Gastroesophageal sphincter (tissue), 4 donors: ENCODE measurements around the gene TMEM150C. TPM values are rescaled to one million over a fixed set of nuclear protein-coding genes. Genes with fewer than 3 reads are reported as not detected.

Source experiments
- ATAC-seq: fragments of 150-250 bp; one replicate; pipeline ENCODE4 v1.9.1; 2016; ENCODE audit warnings: mild to moderate bottlenecking, moderate library complexity
- H3K27ac ChIP-seq, 4 donors: fragments of 200-600 bp; sonication (generic) in 3 of 4; 1 replicate in 3 of 4; 2 replicates in 1 of 4; pipeline ENCODE4 v1.5.1; 2016 to 2019
- H3K27me3 ChIP-seq: fragments of 200-600 bp; sonication (generic); one replicate; pipeline ENCODE4 v1.5.1; 2019
- H3K36me3 ChIP-seq, 2 donors: fragments of 200-600 bp; sonication (generic); one replicate each; pipeline ENCODE4 v1.5.1; 2019; ENCODE audit warnings: control low read depth in 1 of 2
- H3K4me1 ChIP-seq, 3 donors: fragments of 200-600 bp; sonication (generic); 1 replicate in 2 of 3; 2 replicates in 1 of 3; pipeline ENCODE4 v1.5.1; 2016 to 2019; ENCODE audit warnings: control low read depth in 2 of 3
- H3K4me3 ChIP-seq, 2 donors: fragments of 200-600 bp; sonication (generic); one replicate each; pipeline ENCODE4 v1.5.1; 2019; ENCODE audit warnings: mild to moderate bottlenecking in 1 of 2, moderate library complexity in 1 of 2
- H3K9me3 ChIP-seq, 3 donors: fragments of 200-600 bp; sonication (generic); one replicate each; pipeline ENCODE4 v1.5.1; 2017 to 2019; ENCODE audit warnings: control low read depth in 2 of 3
- EP300 ChIP-seq: sonication (generic); formaldehyde crosslinking; IDR thresholded peaks from one replicate; pipeline ENCODE4 v1.6.1; 2017; ENCODE audit warnings: antibody characterized with exemption, mild to moderate bottlenecking
- POLR2A ChIP-seq, 2 donors: fragments of 450-650 bp; IDR thresholded peaks; one replicate each; pipeline ENCODE4 v1.6.1; 2017; ENCODE audit warnings: antibody characterized with exemption in 2 of 2, mild to moderate bottlenecking in 2 of 2, moderate library complexity in 1 of 2
- POLR2AphosphoS5 ChIP-seq: sonication (generic); formaldehyde crosslinking; IDR thresholded peaks from one replicate; pipeline ENCODE4 v1.6.1; 2017; ENCODE audit warnings: antibody characterized with exemption
- WGBS, 2 donors: methylation state at CpG; one replicate each; pipeline ENCODE4 v1.1.5; 2018; ENCODE audit warnings: low coverage in 1 of 2; 5-methylcytosine and 5-hydroxymethylcytosine counted together
- total RNA-seq, 4 donors: library from RNA; depleted of rRNA; stranded (reverse); fragments of >200 nt; gene quantifications; one replicate each; pipeline ENCODE4 v1.1.0, GENCODE V29; 2016
- TF ChIP-seq, protein P1 (sequence below), 4 experiments: fragments of 200-600 bp in 2 of 4; fragments of 450-650 bp in 2 of 4; sonication (generic) in 1 of 4; IDR thresholded peaks; one replicate each; pipeline ENCODE4 v1.5.1; 2017 to 2019; ENCODE audit warnings: antibody characterized with exemption in 4 of 4, mild to moderate bottlenecking in 2 of 4, moderate library complexity in 2 of 4

The TMEM150C gene
- total RNA-seq, 4 donors from 2014 or later, result 3.5 to 10.0 (median 4.8) TPM

DNA sequence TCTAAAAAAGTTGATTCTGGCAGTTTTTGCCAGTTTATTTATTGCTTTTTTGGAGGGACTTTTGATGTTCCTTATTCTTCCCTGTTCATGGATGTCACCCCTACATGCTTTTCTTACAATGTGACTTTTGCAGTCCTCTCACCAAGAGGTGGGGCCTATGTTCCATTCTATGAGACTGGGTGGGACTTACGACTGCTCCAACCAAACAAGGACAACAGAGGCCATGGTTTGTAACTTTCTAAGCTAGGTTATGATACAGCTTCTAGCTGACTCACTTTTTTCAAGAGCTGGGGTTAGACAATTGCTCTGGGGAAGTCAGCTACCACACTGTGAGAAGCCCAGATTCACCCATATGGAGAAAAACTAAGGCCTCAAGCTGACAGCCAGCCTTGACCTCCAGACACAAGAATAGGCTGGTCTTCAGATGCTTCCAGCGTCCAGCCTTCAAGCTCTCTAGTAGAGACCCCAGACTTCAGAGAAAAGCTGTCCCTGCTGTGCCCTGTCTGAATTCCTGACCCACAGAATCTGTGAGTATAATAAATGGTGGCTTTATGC, 91.9 kb downstream of the TMEM150C start:
- 50 to 100% methylated on average over 1 of the region's 2 CpGs for WGBS, 2 donors
- no peak for ATAC-seq
- Histone ChIP-seq H3K9me3 (no peaks in the 10 kb centered on the region), H3K36me3 (no peaks in the 10 kb centered on the region), H3K27me3 (no peaks in the 10 kb centered on the region), H3K4me1 (no peaks in the 10 kb centered on the region), H3K27ac (no peak overlapping the region), H3K4me3 (no peak overlapping the region)
- TF ChIP-seq, protein P1, sequence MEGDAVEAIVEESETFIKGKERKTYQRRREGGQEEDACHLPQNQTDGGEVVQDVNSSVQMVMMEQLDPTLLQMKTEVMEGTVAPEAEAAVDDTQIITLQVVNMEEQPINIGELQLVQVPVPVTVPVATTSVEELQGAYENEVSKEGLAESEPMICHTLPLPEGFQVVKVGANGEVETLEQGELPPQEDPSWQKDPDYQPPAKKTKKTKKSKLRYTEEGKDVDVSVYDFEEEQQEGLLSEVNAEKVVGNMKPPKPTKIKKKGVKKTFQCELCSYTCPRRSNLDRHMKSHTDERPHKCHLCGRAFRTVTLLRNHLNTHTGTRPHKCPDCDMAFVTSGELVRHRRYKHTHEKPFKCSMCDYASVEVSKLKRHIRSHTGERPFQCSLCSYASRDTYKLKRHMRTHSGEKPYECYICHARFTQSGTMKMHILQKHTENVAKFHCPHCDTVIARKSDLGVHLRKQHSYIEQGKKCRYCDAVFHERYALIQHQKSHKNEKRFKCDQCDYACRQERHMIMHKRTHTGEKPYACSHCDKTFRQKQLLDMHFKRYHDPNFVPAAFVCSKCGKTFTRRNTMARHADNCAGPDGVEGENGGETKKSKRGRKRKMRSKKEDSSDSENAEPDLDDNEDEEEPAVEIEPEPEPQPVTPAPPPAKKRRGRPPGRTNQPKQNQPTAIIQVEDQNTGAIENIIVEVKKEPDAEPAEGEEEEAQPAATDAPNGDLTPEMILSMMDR (IDR thresholded peaks at IDR 0.05), result no peak
- TF ChIP-seq POLR2A (IDR thresholded peaks at IDR 0.05) (no peak), EP300 (no peak), POLR2AphosphoS5 (no peak)

DNA sequence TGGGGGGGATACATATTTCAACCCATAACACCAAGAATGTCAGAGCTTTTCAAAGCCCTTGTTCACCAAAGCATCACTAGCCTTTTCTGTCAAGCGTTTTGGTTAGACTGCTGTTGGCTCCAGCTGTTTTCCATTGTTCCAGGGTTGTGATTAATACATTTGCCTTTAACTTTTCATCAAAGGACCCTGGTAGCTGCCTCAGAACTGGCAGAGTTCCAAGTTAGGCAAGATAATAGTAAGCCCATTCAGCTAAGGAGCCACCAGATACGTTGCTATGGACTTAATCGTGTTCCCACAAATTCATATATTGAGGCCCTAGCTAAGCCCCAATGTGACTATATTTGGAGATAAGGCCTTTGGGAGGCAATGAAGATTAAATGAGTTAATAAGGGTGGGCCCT, 94.3 kb downstream of the TMEM150C start:
- ATAC-seq, result no peak
- H3K9me3 ChIP-seq, result no peaks in the 10 kb centered on the region
- TF ChIP-seq POLR2A (IDR thresholded peaks at IDR 0.05), result no peak
- TF ChIP-seq POLR2AphosphoS5, result no peak
- no peak for TF ChIP-seq EP300
- TF ChIP-seq, protein P1 (IDR thresholded peaks at IDR 0.05), result no peak
- no peaks in the 10 kb centered on the region for H3K36me3 ChIP-seq
- 52 to 56% methylated on average over 3 of the region's 3 CpGs for WGBS, 2 donors
- H3K4me3 ChIP-seq, result no peak overlapping the region
- no peaks in the 10 kb centered on the region for H3K27me3 ChIP-seq
- H3K4me1 ChIP-seq, result peaks cover 0 to 9% (median 0%) of the 10 kb centered on the region in 3 donors
- no peak overlapping the region for H3K27ac ChIP-seq

DNA sequence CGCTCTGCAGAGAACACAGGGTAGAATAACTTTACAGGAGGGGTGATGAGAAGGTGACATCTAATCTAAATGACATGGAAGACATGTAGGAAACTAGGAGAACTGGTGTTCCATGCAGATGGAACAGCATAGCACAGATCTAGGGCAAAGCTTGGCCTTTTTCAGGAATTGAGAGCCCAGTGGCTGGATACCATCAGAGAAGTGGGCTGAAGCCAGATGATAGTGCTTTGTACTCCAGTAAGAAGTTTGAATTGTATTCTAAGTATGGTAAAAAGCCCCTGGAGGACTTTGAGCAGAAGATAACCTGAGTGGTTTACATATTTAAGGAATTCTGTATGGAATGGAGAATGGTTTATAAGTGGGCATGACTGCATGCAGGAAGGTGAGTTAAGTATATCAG, 98.6 kb downstream of the TMEM150C start:
- Histone ChIP-seq H3K9me3 (no peaks in the 10 kb centered on the region), H3K27ac (peak overlapping the region in 1 of 4 donors; percentile 15), H3K4me3 (no peak overlapping the region), H3K36me3 (peaks cover 0 to 24% of the 10 kb centered on the region in 2 donors), H3K27me3 (no peaks in the 10 kb centered on the region), H3K4me1 (peaks cover 0 to 14% (median 0%) of the 10 kb centered on the region in 3 donors)
- ATAC-seq, result no peak
- WGBS, 2 donors, result 100% methylated on average over 1 of the region's 1 CpG
- TF ChIP-seq EP300 (no peak), POLR2A (IDR thresholded peaks at IDR 0.05) (no peak), POLR2AphosphoS5 (no peak)
- TF ChIP-seq, protein P1 (IDR thresholded peaks at IDR 0.05), result no peak

DNA sequence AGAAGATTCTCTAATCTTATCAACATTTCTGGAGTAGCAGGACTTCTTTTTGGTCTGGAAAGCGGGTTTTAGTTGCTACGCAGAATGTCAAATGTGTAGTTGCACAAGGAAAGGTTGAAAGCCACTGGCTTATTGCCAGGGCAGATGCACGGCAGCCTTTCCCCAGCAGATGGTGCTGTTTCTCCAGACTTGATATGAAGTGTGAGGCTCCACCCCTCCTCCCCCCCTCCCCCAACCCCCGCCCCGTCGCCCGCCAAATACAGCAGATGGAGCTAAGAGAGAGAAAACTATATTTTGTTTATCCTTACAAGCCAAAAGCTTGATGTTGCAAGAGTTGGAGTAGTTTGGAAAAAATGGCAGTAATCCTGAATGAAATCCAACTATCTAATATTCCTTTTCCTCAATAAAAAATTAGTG, 99.4 kb downstream of the TMEM150C start:
- Histone ChIP-seq H3K9me3 (no peaks in the 10 kb centered on the region), H3K4me3 (no peak overlapping the region), H3K27me3 (no peaks in the 10 kb centered on the region), H3K36me3 (peaks cover 0 to 32% of the 10 kb centered on the region in 2 donors), H3K4me1 (peaks cover 0 to 14% (median 0%) of the 10 kb centered on the region in 3 donors), H3K27ac (peak overlapping the region in 1 of 4 donors; percentile 15)
- WGBS, 2 donors, result 0 to 4% methylated on average over 4 to 7 of the region's 7 CpGs
- TF ChIP-seq, protein P1 (IDR thresholded peaks at IDR 0.05), result peak; percentile 74 to 96 (median 86)
- TF ChIP-seq POLR2A (IDR thresholded peaks at IDR 0.05) (no peak), EP300 (no peak), POLR2AphosphoS5 (peak; percentile 86)
- ATAC-seq, result peak; percentile 91

DNA sequence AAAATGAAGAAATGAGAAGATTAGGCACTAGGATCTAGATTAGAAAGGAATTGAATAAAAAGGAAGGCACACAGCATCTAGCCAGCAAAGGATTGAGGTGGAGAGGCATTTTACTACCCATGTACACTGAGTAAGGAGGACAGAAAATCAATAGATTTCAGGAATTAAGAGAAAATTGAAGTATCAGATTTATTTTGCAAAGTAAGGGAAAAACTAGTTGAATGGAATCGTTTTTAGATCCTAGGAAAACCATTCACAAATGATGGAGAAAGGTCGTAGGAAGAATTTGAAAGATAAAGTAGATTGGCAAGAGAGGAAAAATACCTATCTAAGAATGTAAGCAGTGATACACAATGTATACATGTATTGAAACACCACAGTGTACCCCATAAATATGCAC, 100.1 kb downstream of the TMEM150C start:
- no peaks in the 10 kb centered on the region for H3K27me3 ChIP-seq
- TF ChIP-seq POLR2AphosphoS5, result no peak
- TF ChIP-seq, protein P1 (IDR thresholded peaks at IDR 0.05), result no peak
- TF ChIP-seq POLR2A (IDR thresholded peaks at IDR 0.05), result no peak
- no peak for TF ChIP-seq EP300
- no peaks in the 10 kb centered on the region for H3K9me3 ChIP-seq
- H3K27ac ChIP-seq, result peak overlapping the region in 1 of 4 donors; percentile 13
- peaks cover 0 to 40% of the 10 kb centered on the region in 2 donors for H3K36me3 ChIP-seq
- no peak overlapping the region for H3K4me3 ChIP-seq
- H3K4me1 ChIP-seq, result peaks cover 0 to 14% (median 0%) of the 10 kb centered on the region in 3 donors
- no peak for ATAC-seq
- 66 to 67% methylated on average over 2 of the region's 2 CpGs for WGBS, 2 donors
